GM18499 (cell line): ENCODE measurements around the gene CD6.

Experiments used
- ATAC-seq: cut with Tn5 transposase; IDR thresholded peaks from one replicate; pipeline ENCODE4 v1.9.1; 2021; ENCODE audit warnings: moderate number of reproducible peaks; ENCODE audit not compliant: insufficient read depth, unreplicated experiment

The CD6 gene, protein sequence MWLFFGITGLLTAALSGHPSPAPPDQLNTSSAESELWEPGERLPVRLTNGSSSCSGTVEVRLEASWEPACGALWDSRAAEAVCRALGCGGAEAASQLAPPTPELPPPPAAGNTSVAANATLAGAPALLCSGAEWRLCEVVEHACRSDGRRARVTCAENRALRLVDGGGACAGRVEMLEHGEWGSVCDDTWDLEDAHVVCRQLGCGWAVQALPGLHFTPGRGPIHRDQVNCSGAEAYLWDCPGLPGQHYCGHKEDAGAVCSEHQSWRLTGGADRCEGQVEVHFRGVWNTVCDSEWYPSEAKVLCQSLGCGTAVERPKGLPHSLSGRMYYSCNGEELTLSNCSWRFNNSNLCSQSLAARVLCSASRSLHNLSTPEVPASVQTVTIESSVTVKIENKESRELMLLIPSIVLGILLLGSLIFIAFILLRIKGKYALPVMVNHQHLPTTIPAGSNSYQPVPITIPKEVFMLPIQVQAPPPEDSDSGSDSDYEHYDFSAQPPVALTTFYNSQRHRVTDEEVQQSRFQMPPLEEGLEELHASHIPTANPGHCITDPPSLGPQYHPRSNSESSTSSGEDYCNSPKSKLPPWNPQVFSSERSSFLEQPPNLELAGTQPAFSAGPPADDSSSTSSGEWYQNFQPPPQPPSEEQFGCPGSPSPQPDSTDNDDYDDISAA

GRCh38 chr11:60971520-60971919 lies at the start of gene CD6:
TSS of gene CD6 (plus strand) at chr11:60971680. CDS start at chr11:60971866, 186 bp downstream.
- no peak for ATAC-seq

GRCh38 chr11:60921777-60922335 lies 49.6 kb upstream of the CD6 start:
- no peak for ATAC-seq

DNA sequence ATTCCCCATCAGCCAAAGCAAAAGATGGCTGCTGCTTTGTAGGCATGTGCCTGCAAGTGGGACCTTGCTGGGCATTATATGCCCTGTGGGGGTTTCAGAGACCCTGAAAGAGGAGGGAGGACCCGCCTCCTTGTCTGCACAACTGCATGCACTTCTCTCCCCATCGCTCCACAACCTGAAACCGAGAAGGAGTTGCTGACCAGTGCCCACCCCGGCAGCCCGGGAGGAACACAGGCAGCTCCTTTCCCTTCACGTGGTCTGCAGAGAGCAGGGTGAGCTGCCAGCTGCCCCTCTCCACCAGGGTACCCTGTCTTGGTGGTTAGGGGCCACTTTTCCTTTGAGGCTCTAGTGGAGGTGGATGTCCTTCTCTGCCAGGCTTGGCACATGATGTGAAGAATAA lies 48.6 kb upstream of the CD6 start:
- ATAC-seq: no peak

DNA sequence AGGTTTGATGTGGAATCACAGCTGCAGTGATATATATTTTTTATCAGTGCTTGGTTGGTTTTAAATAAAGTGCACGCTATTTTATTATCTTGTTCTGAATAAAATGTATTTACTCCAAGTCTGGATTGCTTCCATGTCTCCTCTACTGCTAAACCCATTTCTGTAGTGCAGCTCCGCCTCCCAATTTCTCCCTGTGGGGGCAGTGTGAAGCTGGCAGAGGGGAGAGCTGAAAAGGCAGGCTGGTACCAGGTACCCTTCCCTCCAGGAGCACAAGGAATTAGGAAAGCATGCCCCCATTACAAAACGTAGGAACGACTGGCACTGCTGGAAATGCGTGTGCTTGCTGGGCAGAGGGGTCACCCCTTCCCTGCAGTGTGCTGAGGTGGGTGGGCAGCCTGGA lies 48.2 kb upstream of the CD6 start:
- ATAC-seq: no peak

DNA sequence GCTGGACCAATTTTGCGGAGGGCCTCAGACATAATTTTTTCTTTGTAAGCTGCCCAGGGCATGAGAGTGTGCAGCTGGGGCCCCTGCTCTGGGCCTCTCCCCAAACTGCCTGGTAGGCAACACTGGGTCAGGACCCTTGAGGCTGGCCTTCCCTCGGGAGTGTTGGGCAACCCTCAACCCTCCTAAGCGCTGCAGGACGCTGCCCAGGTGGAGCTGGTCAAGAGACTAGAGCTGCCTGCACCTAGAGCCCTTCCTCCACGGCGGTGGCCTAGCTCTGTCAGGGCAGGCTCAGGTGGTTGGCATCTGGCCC lies 47.7 kb upstream of the CD6 start:
- no peak for ATAC-seq

GRCh38 chr11:60924110-60924905 lies 47.2 kb upstream of the CD6 start, which contains the start of gene TMEM132A:
TSS of gene TMEM132A (plus strand) at chr11:60924460. CDS start at chr11:60924634, 174 bp downstream.
- ATAC-seq: no peak

DNA sequence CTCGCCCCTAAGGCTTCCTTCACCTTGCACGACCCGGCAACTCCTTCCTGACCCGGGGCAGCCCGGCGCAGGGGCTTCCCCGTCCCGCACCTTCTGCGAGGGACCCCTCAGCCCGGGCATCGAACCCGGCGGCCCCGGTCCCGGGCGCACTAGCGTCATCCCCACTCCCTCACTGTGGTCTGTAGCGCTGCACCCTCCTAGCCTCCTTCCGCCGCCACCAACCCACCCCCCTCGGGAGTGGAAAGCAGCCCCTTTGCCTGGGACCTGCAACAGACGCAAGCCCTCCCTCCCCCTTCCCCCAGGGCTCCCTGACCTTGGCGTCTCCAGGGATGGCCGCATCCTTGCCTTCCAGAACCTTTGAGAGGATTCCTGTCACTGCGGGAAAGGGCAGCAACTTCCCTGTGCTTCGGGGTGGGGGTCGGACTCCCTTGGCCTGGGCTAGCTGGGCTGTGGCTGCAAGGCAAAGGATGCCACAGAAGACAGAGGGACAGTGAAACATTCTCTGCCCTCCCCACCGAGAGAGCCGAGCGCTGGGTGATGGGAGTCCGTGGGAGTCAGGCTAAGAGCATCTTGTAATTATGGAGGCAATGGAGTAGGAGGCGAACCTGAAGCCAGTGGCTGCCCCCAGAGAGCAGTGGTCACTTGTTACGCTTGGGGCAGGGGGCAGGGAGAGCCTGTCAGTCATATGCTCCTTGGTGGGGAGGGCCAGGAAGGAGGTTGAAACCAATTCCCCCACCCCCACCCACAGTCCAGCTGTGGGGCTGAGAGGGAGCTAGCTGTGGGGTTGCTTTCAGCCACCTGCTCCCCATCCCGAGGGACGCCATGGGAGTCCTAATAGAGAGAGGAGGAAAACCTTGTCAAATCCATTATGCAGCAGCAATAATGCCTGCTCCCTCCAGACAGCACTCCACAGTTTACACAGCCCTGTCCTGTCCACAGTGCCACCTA lies 46.3 kb upstream of the CD6 start:
- ATAC-seq: no peak

- ATAC-seq: no peak
Observed at GRCh38 chr11:60925868-60926267, 45.6 kb upstream of the CD6 start.

DNA sequence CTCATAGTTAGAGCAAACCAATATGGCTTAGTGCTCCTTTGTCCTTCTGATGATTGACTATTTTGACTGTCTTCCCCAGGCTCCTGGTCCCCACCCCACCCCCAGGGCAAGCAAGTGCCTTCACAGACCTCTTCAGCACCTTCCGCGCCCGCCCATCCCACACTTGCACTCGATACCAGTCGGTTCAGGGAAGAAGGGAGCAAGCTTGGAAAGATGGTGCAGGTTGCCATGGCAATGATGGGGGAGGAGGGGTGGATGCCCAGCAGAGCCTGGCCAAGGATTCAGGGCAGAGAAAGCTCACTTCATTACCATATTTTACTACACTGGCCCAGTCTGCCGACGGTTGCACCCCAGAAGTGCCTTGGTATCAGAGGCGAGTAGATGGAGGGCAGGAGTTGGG lies 45.0 kb upstream of the CD6 start:
- ATAC-seq: no peak

GRCh38 chr11:60927061-60927592 lies 44.4 kb upstream of the CD6 start:
- ATAC-seq: no peak

DNA sequence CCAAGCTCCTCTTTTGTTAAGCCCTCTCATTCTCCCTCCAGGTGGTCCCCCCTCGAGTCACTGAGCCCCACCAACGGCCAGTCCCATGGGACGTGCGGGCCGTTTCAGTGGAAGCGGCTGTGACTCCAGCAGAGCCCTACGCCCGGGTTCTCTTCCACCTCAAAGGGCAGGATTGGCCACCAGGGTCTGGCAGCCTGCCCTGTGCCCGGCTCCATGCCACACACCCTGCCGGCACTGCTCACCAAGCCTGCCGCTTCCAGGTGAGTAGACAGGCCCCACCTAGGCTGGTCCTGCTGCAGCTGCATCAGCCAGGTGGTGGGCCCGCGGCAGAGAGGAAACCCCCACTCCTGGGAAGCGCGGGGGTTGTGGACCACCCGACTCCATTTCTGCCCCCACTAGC lies 43.9 kb upstream of the CD6 start:
- ATAC-seq: no peak

GRCh38 chr11:60928563-60929001 lies 42.9 kb upstream of the CD6 start:
- ATAC-seq: no peak

- no peak for ATAC-seq
Observed at GRCh38 chr11:60929764-60930163, 41.7 kb upstream of the CD6 start.

DNA sequence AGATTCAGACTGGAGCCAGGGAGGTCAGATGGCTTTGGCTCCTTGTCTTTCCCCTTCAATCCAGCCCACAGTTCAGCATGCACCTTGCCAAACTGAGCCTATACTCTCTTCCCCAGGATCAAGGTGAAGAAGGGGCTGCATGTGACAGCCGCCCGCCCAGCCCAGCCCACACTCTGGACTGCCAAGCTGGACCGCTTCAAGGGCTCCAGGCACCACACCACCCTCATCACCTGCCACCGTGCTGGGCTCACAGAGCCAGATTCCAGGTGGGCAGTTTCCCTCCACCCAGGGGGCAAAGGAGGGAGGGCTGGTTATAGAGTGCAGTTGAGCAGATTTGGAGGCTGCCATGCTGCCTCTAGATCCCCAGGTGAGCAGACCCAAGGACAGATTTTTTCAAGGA lies 41.1 kb upstream of the CD6 start:
- no peak for ATAC-seq

DNA sequence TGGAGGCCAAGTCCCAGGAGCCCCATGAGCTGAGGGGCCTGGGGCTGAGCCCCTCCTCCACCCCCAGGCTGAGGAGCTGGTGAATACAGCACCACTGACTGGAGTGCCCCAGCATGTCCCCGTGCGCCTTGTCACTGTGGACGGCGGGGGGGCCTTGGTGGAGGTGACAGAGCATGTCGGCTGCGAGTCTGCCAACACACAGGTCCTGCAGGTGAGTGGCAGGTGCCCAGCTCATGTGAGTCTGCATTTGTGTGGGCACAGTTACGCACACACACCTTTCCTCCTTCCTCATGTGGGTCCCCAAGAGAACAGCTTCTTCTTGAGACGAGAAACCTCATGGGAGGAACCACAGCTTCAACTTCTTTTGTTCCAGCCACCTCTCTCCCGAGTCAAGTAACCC lies 39.6 kb upstream of the CD6 start:
- ATAC-seq: no peak

DNA sequence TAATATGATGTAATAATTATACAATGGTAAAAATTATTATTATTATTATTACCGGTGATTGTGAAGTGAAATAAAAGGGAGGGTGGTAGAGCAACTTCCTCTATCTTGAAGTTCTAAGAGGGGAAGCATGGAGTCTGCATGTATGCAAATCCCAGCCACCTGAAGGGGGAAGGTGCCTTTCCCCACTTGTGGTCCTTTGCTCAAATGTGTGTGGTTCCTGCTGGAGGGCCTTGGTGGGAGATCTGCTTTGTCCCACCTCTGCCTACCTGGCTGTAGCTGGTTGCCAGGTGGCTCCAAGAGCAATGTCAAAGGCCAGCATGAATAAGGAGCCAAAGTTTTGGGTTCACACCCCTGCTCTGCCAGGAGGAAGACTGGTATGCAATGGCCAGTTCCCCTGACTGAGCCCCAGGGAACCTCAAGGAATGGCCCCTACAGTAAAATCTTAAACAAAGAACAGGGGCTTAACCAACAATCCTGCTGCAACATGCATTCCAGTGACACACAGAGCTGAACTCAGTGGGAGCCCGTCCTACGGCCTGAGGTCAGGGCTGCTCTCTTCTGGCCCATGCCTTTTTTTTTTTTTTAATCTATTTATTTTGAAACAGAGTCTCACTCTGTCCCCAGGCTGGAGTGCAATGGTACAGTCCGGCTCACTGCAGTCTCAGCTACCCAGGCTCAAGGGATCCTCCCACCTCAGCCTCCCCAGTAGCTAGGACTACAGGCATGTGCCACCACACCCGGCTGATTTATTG lies 38.7 kb upstream of the CD6 start:
- no peak for ATAC-seq

- no peak for ATAC-seq
Observed at GRCh38 chr11:60933416-60934123, 37.9 kb upstream of the CD6 start.

GRCh38 chr11:60934124-60934789 lies 37.2 kb upstream of the CD6 start:
- ATAC-seq: no peak
